ENCODE data around the gene PTPN3. TPM values are rescaled to one million over a fixed set of nuclear protein-coding genes. Genes with fewer than 3 reads are reported as not detected.
A peak's percentile ranks its signal among the peaks of the same experiment; 100 is the strongest.

The PTPN3 gene
- total RNA-seq, 2 experiments from 2014 or later = not detected

DNA sequence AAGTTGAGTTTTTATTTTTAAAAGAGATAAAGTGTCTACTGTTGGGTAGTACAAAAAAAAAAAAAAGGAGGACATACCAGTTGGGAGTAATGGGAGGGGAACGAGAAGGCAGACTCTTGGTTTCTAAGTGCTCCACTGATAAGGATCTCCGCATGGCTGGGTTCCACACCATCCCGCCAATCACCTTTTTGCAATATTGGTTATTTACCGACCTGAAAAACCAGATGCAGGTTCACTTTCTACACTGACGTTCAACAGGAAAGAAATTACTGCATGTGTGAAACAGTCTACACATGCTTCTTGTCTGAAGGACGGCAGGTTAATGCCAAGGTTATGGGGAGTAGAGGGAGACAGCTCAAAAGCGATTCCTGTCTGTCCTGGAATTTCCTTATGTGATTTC lies 75.5 kb downstream of the PTPN3 start:
- ChIA-PET POLR2A (interaction anchor here (0.6 to 1.2 kb wide), 3 partner anchors 12 to 39 kb away, joined by 3 to 4 read pairs (median 4); no protein-coding TSS in a partner anchor), CTCF (ENCODE audit: unreplicated experiment) (no interaction called here)
- BruUV-seq (replicated peaks) = no TSS peak
- H3K36me3 ChIP-seq (ENCODE audit: insufficient read depth, low read length) = no peaks in the 10 kb centered on the region
- intact Hi-C loops (cut with micrococcal nuclease; ENCODE audit: unreplicated experiment) = no loop called here
- no peak overlapping the region for H3K27ac ChIP-seq (ENCODE audit: low read depth, low read length, poor library complexity, severe bottlenecking)
- no peak overlapping the region for H3K4me3 ChIP-seq (ENCODE audit: low read depth, low read length, poor library complexity, severe bottlenecking)
- H3K4me2 ChIP-seq (ENCODE audit: low read length) = peak overlapping the region; percentile 1; the same call in 1 of the 2 replicates
- no peaks in the 10 kb centered on the region for H3K79me2 ChIP-seq (ENCODE audit: insufficient read depth, low read depth, low read length)
- no peak overlapping the region for H2AFZ ChIP-seq (ENCODE audit: low read length)
- H3K9me2 ChIP-seq (ENCODE audit: insufficient read depth, low read length) = no peaks in the 10 kb centered on the region
- H3K9me3 ChIP-seq (ENCODE audit: low read length) = no peaks in the 10 kb centered on the region
- peaks cover 32% of the 10 kb centered on the region for H3K4me1 ChIP-seq (ENCODE audit: insufficient read depth, low read length, poor library complexity, severe bottlenecking)
- no peak for TF ChIP-seq EZH2phosphoT487 (IDR thresholded peaks at IDR 0.05; ENCODE audit: borderline replicate concordance, low read depth, low read length)
- TF ChIP-seq, protein P1, sequence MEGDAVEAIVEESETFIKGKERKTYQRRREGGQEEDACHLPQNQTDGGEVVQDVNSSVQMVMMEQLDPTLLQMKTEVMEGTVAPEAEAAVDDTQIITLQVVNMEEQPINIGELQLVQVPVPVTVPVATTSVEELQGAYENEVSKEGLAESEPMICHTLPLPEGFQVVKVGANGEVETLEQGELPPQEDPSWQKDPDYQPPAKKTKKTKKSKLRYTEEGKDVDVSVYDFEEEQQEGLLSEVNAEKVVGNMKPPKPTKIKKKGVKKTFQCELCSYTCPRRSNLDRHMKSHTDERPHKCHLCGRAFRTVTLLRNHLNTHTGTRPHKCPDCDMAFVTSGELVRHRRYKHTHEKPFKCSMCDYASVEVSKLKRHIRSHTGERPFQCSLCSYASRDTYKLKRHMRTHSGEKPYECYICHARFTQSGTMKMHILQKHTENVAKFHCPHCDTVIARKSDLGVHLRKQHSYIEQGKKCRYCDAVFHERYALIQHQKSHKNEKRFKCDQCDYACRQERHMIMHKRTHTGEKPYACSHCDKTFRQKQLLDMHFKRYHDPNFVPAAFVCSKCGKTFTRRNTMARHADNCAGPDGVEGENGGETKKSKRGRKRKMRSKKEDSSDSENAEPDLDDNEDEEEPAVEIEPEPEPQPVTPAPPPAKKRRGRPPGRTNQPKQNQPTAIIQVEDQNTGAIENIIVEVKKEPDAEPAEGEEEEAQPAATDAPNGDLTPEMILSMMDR (conservative IDR thresholded peaks at IDR 0.05; ENCODE audit: low read length) = no peak
- peak; percentile 45 for DNase-seq (ENCODE audit: low spot score)
- H4K20me1 ChIP-seq (ENCODE audit: insufficient read depth, low read length) = no peaks in the 10 kb centered on the region

DNA sequence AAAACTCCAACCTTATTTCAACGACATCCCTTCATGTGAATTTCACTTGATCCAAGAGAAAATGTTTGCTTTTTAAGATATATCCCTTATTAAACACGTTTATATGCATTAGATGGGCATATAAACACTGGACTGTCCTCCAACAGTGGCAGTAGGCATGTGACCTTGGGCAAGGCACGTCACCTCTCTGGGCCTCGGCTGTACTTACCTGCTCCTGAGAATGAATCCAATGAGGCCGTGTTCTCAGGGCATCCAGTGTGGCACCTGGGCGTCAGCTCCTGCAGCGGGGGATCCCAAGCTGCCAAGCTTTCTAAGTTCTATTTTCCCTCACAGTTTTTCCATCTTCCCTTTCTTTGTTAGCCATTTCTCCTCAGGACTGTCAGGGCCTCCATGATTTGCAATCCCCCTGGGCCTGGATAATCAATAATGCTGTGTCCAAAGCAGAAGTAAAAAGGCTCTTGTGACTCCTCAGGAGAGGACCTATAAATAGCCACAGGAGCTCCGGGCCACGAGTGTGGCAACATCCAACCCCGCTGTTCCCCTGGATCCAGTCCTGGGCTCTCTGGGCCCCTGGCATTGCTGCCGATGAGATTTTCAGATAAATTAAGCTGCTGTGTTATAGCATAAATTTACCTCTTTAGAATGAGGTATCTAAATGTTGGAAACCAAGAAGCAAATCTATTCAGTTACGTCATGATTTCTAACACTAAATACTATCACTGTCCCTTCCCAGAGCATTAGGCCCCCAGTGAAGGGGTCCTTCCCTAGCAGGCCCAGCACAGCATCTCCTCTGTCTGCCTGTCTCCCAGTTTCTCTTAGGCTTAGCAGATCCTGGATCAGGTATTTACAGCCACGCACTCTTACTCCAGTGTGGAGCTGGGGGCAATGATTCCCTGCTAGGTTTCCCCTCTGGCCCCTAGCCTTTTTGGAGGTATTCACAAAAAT lies 76.8 kb downstream of the PTPN3 start:
- no peaks in the 10 kb centered on the region for H4K20me1 ChIP-seq (ENCODE audit: insufficient read depth, low read length)
- no peaks in the 10 kb centered on the region for H3K9me2 ChIP-seq (ENCODE audit: insufficient read depth, low read length)
- no peak overlapping the region for H3K4me2 ChIP-seq (ENCODE audit: low read length)
- no peak for DNase-seq (ENCODE audit: low spot score)
- H3K36me3 ChIP-seq (ENCODE audit: insufficient read depth, low read length) = no peaks in the 10 kb centered on the region
- intact Hi-C loops (cut with micrococcal nuclease; ENCODE audit: unreplicated experiment) = no loop called here
- no peak overlapping the region for H2AFZ ChIP-seq (ENCODE audit: low read length)
- ChIA-PET CTCF (ENCODE audit: unreplicated experiment) (no interaction called here), POLR2A (no interaction called here)
- H3K4me1 ChIP-seq (ENCODE audit: insufficient read depth, low read length, poor library complexity, severe bottlenecking) = peaks cover 45% of the 10 kb centered on the region
- TF ChIP-seq, protein P1 (conservative IDR thresholded peaks at IDR 0.05; ENCODE audit: low read length) = no peak
- TF ChIP-seq EZH2phosphoT487 (IDR thresholded peaks at IDR 0.05; ENCODE audit: borderline replicate concordance, low read depth, low read length) = no peak
- H3K9me3 ChIP-seq (ENCODE audit: low read length) = no peaks in the 10 kb centered on the region
- H3K4me3 ChIP-seq (ENCODE audit: low read depth, low read length, poor library complexity, severe bottlenecking) = no peak overlapping the region
- no peak overlapping the region for H3K27ac ChIP-seq (ENCODE audit: low read depth, low read length, poor library complexity, severe bottlenecking)
- no peaks in the 10 kb centered on the region for H3K79me2 ChIP-seq (ENCODE audit: insufficient read depth, low read depth, low read length)
- BruUV-seq (replicated peaks) = no TSS peak

DNA sequence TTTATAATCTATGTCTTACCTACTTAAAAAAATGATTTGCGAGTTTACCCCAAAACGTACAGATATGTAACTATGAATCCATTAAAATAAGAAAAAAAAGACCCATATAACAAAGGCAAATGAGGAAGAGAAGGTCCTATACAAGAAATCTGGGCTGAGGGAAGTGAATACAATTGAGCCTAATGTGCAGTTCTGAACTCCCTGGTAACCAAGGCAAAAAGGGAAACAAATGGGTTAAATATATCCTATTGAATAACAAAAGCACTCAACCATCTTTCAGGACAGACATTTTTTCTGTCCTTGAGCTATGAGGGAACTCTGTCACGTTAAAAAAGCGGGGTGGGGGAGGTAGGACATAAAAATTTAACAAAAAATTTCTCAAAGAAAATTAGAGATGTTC lies 78.6 kb downstream of the PTPN3 start:
- TF ChIP-seq EZH2phosphoT487 (IDR thresholded peaks at IDR 0.05; ENCODE audit: borderline replicate concordance, low read depth, low read length) = no peak
- TF ChIP-seq, protein P1 (conservative IDR thresholded peaks at IDR 0.05; ENCODE audit: low read length) = no peak
- no TSS peak for BruUV-seq (replicated peaks)
- ChIA-PET CTCF (ENCODE audit: unreplicated experiment) (no interaction called here), POLR2A (no interaction called here)
- Histone ChIP-seq H3K9me3 (ENCODE audit: low read length) (no peaks in the 10 kb centered on the region), H3K27ac (ENCODE audit: low read depth, low read length, poor library complexity, severe bottlenecking) (no peak overlapping the region), H4K20me1 (ENCODE audit: insufficient read depth, low read length) (no peaks in the 10 kb centered on the region), H3K4me3 (ENCODE audit: low read depth, low read length, poor library complexity, severe bottlenecking) (no peak overlapping the region), H3K36me3 (ENCODE audit: insufficient read depth, low read length) (no peaks in the 10 kb centered on the region), H3K4me1 (ENCODE audit: insufficient read depth, low read length, poor library complexity, severe bottlenecking) (peaks cover 56% of the 10 kb centered on the region), H3K4me2 (ENCODE audit: low read length) (peak overlapping the region; percentile 48; the same call in 1 of the 2 replicates), H3K79me2 (ENCODE audit: insufficient read depth, low read depth, low read length) (no peaks in the 10 kb centered on the region), H2AFZ (ENCODE audit: low read length) (no peak overlapping the region), H3K9me2 (ENCODE audit: insufficient read depth, low read length) (no peaks in the 10 kb centered on the region)
- no peak for DNase-seq (ENCODE audit: low spot score)
- intact Hi-C loops (cut with micrococcal nuclease; ENCODE audit: unreplicated experiment) = no loop called here
